HG03103 (cell line): ENCODE results near the gene SDCCAG8.

ENCODE experiments used
- ATAC-seq: cut with Tn5 transposase; IDR thresholded peaks from one replicate; pipeline ENCODE4 v1.9.1; 2021; ENCODE audit warnings: low read depth; ENCODE audit not compliant: unreplicated experiment

SDCCAG8 gene

DNA sequence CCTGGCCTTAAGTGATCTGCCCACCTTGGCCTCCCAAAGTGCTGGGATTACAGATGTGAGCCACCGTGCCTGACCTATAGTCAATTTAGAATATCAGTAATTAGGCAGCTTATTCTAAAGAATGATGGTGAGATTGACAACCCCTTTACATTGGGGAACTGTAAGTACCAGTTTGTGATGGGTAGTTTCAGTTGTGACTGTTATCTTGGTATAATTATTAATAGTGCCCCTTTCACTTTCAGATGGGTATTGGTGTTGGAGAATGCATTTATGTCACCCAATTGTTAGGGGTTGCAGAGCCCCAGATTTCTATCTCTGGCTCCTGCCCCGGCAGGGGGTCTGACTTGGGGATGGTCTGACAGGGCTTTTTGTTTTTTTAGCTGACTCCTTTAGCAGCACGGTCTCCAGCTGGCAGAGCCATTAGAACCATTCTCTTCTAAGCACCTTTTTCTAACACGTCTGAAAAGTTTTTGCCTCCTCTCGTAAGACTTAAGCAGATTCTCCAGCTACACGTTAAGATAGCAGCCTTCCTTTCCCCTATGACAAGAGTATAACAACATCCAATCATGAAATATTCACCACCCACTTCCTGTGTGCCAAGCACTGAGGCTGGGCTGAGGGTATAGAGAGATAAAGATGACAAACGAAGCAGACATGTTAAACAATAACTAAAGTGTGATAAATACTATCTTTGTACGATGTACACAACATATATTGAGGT, 157.8 kb downstream of the SDCCAG8 start:
- no peak for ATAC-seq

DNA sequence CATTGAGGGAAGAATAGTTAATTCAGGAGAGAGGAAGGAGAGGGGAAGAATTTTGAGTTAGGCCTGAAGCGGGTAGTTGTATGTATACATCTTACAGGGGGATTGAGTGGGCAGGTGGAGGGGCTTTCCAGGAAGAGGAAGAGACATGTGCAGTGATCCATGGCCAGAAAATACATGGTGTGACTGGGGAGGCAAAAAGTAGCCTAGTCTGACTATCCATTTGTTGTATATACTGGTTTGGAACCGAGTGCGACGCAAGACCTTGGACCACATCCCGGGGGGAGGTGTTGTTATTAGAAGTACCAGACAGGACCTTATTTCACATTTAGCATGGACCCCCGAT, 158.3 kb downstream of the SDCCAG8 start:
- no peak for ATAC-seq

DNA sequence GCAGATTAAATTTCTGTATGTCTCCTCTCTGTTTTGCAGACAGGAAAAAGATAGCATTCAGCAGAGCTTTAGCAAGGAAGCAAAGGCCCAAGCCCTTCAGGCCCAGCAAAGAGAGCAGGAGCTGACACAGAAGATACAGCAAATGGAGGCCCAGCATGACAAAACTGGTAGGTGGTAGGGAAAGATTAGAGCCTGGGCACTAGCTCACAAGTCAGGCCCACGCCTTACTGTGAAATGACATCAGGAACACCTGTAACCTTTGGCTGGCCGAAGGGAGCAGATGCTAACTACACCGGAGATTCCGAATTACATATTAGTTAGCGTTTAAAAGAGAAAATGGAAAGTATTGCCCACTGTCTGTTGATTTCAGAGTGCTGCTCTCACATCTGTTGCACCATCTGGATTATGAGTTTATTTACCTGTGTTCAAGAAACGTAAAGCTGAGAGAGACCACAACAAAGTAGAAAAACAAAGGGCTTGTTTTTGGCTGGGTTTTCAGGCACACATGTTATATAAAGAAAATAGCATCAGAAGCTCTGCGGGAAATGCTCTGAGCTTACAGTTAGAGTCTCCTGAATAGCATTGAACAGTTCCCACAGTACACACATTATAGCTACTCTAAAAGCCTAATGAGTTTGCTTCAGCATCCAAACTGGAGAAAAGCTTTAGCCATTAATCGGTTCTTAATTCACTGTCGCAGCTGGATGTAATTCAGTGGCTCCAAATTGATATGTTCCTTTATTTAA, 160.0 kb downstream of the SDCCAG8 start:
- ATAC-seq: no peak

DNA sequence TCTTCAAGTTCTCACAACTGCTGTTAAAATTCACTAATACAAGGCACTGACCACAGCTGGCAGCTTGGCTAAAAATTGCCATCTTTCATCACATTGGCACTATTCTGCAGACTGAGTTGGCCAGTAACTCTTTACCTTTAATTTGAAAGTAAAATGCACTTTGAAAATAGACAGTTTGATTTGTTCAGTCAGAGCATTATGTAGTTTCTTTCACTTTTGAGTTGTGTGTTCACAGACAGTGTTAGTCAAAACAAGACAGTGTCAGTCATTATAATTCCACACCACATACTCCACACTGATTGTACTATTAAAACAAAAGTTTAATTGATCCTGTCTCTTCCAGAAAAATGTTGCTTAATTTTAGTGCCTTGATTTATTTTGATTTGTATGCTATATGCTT, 160.7 kb downstream of the SDCCAG8 start:
- no peak for ATAC-seq

DNA sequence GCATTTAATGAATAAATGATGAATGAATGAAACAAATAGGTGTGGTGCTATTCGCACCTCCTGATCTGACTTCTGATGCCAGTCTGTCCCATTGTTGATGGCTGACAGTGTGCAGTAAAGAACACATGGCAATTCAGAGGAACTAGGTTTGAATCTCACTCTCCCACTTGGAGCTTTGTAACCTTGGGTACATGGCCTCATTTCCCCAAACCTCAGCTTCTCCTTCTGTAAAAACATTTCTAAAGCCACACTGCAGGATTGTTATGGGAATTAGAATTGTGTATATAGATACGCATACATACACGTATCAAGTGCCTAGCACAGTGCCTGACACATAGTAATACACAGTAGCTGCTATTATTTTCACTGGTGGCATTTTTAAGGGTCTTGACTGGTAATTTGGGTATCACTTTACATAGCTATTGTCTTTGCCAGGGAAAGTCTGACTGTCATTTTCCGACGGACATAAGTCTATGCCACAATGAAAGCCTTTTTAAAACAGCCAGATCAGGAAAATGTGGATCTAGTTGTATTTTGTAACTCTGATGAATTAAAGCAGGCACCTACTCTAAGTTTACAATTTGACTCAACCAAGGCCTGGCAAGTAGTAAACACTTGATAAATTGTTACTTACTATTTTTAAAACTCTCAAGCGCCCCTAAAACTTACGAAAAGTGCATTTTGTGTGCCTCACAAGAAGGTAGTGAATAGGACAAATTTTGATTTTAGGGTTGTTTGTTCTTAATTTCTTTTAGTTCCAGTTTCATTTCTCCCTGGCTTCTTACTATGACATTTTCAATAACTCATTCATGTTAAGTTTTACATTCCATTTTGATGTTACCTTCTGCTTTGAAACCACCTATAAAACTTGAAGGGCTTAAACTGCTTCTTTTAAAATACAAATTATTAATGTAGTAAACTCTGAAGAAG, 164.4 kb downstream of the SDCCAG8 start:
- ATAC-seq: no peak

DNA sequence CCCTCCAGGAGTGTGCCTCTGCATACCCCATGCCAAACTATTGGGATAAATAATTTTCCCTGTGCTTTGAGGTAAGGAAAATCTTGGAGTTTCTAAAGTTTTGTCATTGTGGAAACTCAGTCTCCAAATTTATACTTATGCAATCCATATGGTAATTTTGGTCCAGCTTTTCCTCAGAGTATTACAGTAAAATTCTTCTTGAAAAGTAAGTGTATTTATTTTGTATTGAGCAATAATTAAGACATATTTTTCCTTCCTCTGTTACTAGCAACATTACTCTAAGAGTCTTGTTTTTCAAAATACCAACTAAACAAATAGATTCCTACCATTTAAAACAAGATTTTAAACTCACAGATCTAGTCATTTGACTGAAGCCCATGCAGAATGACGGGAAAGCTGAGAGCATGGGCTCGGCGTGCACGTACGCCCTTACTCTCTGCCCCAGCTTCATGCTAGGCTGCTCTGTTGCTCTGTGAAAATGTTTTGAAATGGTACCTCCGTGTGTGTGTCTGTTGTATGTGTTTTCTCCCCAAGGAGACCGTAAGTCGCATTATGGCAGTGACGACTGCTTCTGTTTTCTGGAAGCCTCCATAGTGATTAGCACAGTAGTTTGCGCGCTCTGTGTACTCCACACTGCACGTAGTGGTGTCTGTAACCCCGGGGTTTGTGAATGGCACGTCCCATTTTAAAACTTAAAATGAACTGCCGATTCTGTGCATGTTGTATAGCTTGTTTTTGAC, 165.3 kb downstream of the SDCCAG8 start:
- ATAC-seq: no peak

DNA sequence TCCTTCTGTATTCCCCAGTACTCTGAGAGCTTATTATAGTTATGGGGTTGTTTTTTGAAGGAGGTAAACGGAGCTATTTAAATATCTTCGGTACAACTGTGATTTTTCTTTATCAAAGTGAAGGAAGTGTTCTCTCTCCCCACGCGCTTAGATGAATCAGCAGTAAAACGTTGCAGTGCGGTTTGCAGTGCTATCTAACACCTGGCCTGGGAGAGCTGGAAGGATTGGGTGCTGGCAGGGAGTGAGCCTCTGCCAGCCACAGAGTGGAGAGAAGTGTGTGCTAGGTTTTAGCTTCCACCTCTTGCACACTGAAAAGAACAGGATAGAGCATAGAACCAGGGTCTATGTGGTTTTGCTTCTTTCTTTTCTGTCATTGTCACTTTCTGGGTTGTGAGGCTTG, 165.9 kb downstream of the SDCCAG8 start:
- ATAC-seq: no peak

DNA sequence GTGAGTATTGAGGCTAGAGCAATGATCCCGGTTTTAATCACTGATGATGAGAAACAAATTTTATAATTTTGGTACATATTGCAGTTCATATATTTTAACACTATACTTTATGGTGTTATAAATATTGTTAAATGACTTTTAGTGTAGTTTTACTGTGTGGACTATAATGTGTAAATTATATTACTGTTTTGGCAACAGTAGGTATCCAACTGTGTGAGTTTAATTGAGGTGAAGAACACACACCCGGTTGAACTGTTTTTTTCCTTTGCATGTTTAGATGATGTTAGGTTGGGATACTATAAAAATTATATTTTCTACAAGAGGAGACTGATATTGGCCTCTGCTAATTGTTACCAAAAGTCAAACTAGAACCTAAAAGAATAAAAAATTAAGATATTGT, 166.5 kb downstream of the SDCCAG8 start:
- ATAC-seq: no peak

DNA sequence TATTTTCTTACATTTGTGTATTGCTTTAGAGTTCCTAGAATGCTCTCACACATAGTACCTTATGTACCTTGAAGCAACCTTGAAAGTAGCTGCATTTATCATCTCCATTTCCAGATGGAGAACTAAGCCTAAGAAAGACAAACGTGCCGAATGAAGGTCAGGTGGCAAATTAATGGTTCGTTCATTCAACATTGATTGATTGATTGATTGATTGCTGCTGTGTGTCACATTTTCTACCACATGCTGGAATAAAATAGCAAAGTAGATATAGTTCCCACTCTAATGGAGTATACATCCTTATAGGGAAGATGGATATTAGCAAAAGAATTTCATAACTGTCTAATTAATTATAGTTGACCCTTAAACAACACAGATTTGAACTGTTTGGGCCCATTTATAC, 172.2 kb downstream of the SDCCAG8 start:
- ATAC-seq: no peak

DNA sequence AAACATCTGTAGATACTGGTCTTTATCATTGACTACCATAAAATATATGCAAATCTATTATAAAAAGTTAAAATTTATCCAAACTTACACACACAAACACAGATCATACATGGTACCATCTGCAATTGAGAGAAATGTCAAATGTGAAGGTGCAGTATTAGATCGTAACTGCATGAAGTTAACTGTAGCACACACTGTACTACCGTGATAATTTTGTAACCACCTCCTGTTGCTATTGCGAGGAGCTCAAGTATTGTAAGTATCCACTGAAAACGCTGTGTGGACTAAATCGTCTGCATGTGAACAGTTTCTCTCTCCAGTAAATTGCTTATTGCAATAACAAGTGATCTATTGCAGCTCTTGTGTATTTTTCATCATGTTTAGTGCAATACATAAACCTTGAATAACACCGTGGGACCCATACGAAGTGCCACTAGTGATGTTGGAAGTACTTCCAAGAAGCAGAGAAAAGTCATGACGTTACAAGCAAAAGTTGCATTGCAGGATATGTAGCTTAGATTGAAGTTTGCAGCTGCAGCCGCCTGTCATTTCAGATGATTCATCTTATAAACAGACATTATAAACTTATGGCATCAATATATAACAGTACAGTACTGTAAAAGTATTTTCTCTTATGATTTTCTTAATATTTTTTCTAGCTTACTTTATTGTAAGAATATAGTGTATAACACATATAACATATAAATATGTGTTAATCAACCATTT, 172.9 kb downstream of the SDCCAG8 start:
- ATAC-seq: no peak

DNA sequence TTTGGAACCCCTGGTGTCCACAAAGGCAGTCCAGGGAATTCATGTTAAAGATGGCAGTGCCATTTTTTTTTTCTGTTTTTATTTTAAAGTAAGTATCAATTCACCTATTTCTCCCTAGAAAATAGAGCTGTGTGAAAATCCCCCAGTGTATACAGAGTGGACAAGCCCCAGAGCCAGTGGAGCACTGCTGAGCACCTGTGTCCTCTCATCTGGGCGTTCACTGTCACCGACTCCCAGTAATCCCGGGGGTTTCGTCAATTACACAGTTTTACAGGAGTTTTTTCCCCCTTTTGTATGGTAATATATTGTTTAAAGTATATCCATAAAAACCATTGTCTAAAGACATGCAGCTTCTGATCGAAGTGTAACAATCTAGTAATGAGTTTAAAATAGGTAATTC, 175.8 kb downstream of the SDCCAG8 start:
- no peak for ATAC-seq

DNA sequence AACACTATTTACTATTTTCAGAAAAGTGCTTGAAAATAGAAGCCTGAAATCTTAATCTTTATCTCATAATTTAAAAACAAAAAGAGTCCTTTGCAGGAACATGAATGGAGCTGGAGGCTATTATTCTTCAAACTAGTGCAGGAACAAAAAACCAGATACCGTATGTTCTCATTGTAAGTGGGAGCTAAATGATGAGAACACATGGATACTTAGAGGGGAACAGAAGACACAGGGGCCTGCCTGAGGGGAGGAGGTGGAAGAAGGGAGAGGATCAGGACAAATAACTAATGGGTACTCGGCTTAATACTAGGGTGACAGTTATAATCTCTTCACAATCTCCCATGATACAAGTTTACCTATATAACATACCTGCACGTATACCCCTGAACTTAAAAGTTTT, 176.3 kb downstream of the SDCCAG8 start:
- ATAC-seq: no peak

DNA sequence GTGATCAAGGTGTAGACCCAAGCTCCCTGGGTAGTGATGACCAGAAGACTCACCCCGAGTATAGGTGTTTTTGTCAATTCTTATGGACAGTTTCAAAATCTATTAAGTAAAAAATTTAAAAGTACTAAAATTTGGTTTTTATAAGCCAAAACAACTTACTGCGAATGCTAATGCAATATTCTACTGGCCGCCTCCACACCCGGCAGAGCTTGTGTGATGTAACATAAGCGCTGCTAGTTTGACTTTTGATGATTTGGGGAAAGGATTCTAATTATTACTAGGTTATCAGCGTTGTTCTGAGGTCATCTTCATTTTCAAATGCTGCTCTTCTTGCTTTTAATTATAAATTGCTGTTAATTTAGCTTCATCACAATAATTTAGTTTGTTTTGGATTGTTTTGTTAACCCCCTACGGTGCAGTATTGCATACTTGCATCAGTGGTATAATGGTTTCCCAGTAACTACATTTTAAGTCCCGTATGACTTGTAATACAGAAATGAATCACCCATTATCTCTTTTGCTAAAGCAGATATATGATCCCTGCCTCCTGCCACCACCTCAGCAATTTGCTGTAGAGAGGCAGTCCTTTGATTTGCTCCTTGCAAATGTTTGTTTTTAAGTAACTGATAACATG, 178.0 kb downstream of the SDCCAG8 start:
- ATAC-seq: no peak

DNA sequence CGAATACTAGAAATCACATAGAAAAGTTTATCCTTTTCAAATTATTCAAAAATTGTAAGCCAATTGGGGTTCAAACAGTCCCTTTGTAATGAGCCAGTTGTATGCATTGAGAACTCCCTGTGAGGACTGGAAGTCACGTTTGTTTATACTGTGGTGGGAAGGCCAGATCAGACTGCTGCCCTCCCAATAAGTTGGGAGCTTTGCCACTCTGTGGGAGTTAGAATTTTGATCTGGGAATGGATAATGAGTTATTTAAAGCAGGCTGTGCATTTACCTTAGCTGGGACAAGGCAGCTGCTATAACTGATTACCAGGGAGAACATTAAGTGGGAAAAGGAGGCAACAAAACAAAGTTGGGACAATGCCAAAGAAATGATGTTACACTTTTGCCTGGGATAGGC, 178.8 kb downstream of the SDCCAG8 start:
- ATAC-seq: no peak

DNA sequence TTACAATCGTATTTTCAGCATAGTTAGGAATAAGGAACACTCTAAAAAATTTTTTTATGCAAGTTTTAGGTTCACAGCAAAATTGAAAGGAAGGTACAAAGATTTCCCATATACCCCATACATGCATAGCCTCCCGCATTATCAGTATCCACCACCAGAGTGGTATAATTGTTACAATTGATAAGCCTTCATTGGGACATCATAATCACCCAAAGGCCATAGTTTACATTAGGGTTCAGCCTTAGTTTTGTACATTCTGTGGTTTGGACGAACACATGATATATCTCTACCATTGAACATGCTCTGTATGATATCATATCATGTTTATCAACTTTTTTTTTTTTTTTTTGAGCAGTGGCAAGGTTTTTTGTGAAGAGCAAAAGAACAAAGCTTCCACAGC, 180.0 kb downstream of the SDCCAG8 start:
- ATAC-seq: no peak

DNA sequence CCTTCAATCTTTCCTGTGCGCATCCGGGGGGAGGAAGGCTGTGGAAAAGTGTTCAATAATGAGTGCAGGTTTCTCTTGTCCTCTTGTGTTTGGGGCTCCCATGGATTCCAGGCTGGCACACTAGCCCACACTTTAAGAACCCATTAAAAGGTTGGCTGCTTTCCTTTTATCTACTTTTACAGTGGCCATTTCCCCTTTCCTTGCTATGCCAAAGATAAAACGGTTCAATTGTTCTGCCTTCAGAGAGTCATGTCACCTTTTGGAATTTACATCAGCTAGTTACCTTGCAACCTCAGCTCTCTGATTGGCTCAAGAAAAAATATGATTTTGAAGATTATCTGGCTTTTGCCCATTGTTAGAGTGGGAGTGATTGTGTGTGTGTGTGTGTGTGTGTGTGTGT, 182.3 kb downstream of the SDCCAG8 start:
- ATAC-seq: no peak

DNA sequence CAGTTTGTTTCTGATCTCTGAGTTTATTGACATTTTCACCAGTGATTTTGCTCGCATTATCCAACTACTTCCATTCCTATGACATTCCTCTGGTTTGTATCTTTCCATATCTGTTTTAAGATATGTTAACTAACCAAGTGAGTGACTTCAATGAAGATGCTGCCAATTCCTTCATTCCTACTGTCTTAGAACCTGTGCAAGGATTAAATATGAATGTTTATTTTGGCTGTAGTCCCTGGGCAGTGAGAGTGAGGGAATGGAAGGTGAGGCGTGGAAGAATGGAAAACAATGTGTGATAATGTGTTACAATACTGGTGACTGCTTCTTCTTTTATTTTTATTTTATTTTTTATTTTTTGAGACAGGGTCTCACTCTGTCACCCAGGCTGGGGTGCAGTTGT, 183.0 kb downstream of the SDCCAG8 start:
- no peak for ATAC-seq

DNA sequence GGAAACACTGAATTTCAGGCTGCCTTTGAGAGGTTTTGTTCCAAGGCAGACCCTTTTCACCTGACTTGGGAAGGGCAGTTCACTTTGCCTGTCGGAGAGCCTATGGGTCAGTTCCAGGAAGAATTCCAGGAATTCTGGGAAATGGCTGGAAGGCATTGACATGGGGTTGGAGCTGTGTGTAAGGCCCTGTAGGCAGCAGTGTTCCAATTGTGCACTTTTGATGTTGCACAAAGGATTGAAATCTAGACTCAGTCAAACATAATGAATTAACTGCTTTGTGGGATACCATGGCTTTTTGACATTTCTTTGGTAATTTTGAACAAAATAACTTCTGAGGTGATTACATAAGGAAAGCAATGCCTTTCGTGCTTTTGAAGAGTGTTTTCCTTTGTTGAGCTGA, 184.6 kb downstream of the SDCCAG8 start:
- no peak for ATAC-seq

DNA sequence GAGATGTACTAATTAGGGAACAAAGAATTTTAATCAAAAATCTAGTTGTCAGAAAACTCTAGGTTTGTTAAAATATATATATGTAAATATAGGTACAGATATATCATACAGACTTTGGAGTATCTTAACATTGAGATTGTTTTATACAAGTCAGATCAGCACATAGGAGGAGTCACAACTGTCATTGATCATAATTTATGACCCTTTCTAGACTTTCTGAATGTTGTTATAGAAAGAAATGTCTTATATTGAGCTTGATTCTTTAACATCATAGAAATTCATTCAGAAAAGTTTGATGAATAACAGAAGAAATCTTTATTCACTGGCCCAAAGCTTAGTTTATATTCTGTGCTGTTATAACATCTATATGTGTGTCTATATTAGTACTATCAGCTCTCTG, 185.8 kb downstream of the SDCCAG8 start:
- ATAC-seq: no peak

DNA sequence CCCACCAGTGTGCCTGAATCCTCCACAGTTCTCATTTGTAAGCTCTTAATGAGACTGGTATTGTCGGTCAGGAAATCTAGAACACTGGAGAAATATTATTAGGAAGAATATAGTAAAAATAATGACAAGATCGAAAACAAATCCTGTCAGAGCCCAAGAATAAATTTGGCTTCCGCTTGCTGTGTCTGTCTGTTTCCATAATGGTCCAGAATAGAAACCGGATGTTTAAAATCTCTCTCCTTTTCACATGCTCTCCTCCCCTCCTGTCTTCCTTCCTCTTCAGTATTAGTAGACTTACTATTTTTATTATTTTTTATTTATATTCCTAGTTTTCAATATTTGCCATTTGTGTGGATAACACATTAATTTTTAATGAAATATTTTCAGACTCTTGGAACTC, 187.7 kb downstream of the SDCCAG8 start:
- no peak for ATAC-seq
